CD4-positive, CD25-positive, alpha-beta regulatory T cell (primary cell): ENCODE data around the gene AMPD2. TPM values are rescaled to one million over a fixed set of nuclear protein-coding genes. Genes with fewer than 3 reads are reported as not detected.

ENCODE experiments used
- ATAC-seq, 2 donors: fragments of 150-1000 bp; cut with Tn5 transposase; one replicate each; pipeline ENCODE4 v1.10.0; 2021; ENCODE audit warnings: low read depth in 2 of 2, moderate number of reproducible peaks in 2 of 2, moderate library complexity in 1 of 2
- DNase-seq, 3 donors: peaks; one replicate each; pipeline versions ENCODE4 v3.0.0 to v3.0.0-alpha.2; 2012 to 2022; ENCODE audit warnings: mixed read lengths in 1 of 3
- H3K27ac ChIP-seq: one replicate; pipeline ENCODE4 v1.7.0; 2013; ENCODE audit warnings: mild to moderate bottlenecking, low read length; ENCODE audit not compliant: insufficient read depth, poor library complexity, severe bottlenecking
- H3K27me3 ChIP-seq: one replicate; pipeline ENCODE4 v1.7.0; 2013; ENCODE audit warnings: low read length; ENCODE audit not compliant: control insufficient read depth, insufficient read depth
- H3K36me3 ChIP-seq: one replicate; pipeline ENCODE4 v1.7.0; 2013; ENCODE audit warnings: mild to moderate bottlenecking, low read length, moderate library complexity; ENCODE audit not compliant: control insufficient read depth, insufficient read depth
- H3K4me1 ChIP-seq: 2 replicates; pipeline ENCODE4 v1.7.0; 2013; ENCODE audit warnings: mild to moderate bottlenecking, low read length; ENCODE audit not compliant: insufficient read depth, control insufficient read depth, poor library complexity, severe bottlenecking
- H3K4me3 ChIP-seq: one replicate; pipeline ENCODE4 v1.7.0; 2013; ENCODE audit warnings: low read depth, mild to moderate bottlenecking, low read length, moderate library complexity
- H3K9me3 ChIP-seq, 2 experiments: 1 replicate in 1 of 2; 2 replicates in 1 of 2; pipeline ENCODE4 v1.7.0; 2013; ENCODE audit warnings: low read length in 2 of 2, mild to moderate bottlenecking in 1 of 2, moderate library complexity in 1 of 2; ENCODE audit not compliant: control insufficient read depth in 2 of 2
- H3K27ac Mint-ChIP-seq, 3 donors: one replicate each; pipeline ENCODE4 v1.8.0; 2020 to 2022; ENCODE audit warnings: mild to moderate bottlenecking in 3 of 3, mixed read lengths in 3 of 3, moderate library complexity in 2 of 3
- H3K27me3 Mint-ChIP-seq: one replicate; pipeline ENCODE4 v1.8.0; 2022; ENCODE audit warnings: mild to moderate bottlenecking, mixed read lengths
- H3K36me3 Mint-ChIP-seq: one replicate; pipeline ENCODE4 v1.8.0; 2020; ENCODE audit warnings: mixed read lengths
- H3K4me1 Mint-ChIP-seq, 4 donors: one replicate each; pipeline ENCODE4 v1.8.0; 2020 to 2022; ENCODE audit warnings: mixed read lengths in 4 of 4, mild to moderate bottlenecking in 1 of 4
- H3K4me3 Mint-ChIP-seq, 4 donors: one replicate each; pipeline ENCODE4 v1.8.0; 2020 to 2022; ENCODE audit warnings: mild to moderate bottlenecking in 4 of 4, mixed read lengths in 4 of 4, moderate library complexity in 3 of 4
- H3K9me3 Mint-ChIP-seq, 7 donors: one replicate each; pipeline ENCODE4 v1.8.0; 2020 to 2022; ENCODE audit warnings: mixed read lengths in 7 of 7, mild to moderate bottlenecking in 3 of 7, moderate library complexity in 2 of 7
- polyA plus RNA-seq, 4 donors: library from polyadenylated mRNA; unstranded; fragments of 300-500 nt; fragmentation: Illumina TruSeq; gene quantifications; one replicate each; pipeline ENCODE4 v1.2.3, GENCODE V29; 2021
- total RNA-seq: library from RNA; stranded (reverse); gene quantifications from one replicate; pipeline ENCODE4 v1.2.3, GENCODE V29; 2022

Gene AMPD2
- total and polyA plus RNA-seq, 5 donors from 2014 or later: 23.3 to 203 (median 27.8) TPM

DNA sequence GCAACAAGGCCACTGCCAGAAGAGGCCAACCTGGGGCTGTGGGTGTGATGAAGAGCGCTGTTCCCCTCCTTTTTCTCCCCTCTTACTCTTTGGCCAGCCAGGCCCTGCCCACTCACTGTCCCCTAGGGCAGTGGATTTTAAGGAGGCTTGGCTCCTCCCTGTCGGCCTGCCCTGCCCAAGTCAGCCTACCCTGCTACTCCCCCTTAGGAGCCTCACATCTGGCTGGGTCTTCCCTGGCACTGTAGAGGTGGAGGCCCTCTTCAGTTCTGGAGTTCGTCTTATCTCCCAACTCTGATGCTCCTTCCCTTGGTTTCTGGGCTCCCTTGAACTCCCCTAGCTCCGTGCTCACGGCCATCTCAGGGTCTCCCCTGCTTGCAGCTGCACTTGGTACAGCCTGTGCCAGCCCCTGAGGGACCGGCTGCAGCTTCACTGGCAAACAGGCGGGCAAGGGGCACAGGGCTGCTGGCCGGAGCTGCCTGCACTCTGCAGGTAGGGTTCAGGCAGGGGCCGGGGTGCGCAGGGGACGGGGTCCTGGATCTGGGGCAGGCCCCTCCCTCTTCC lies 4.0 kb downstream of the AMPD2 start:
- peak overlapping the region; percentile 28 for H3K27ac ChIP-seq
- Mint-ChIP-seq H3K4me3 (peak overlapping the region; percentile 48 to 99 (median 80)), H3K4me1 (peaks cover 7 to 59% (median 32%) of the 10 kb centered on the region in 4 donors)

GRCh38 chr1:109624201-109625010 lies 4.8 kb downstream of the AMPD2 start:
- Histone ChIP-seq H3K9me3 (no peaks in the 10 kb centered on the region), H3K4me1 (peaks cover 48% of the 10 kb centered on the region), H3K36me3 (peaks cover 26% of the 10 kb centered on the region), H3K27ac (no peak overlapping the region), H3K27me3 (no peaks in the 10 kb centered on the region), H3K4me3 (no peak overlapping the region)
- peak overlapping the region; percentile 52 to 96 (median 76) for H3K27ac Mint-ChIP-seq
- ATAC-seq: no peak
- no peaks in the 10 kb centered on the region for H3K9me3 Mint-ChIP-seq
- DNase-seq: peak in 1 of 3 donors; percentile 51
- peaks cover 4% of the 10 kb centered on the region for H3K27me3 Mint-ChIP-seq
- peaks cover 1 to 52% (median 25%) of the 10 kb centered on the region in 4 donors for H3K4me1 Mint-ChIP-seq
- peak overlapping the region in 3 of 4 donors; percentile 24 to 58 (median 48) for H3K4me3 Mint-ChIP-seq
- peaks cover 15% of the 10 kb centered on the region for H3K36me3 Mint-ChIP-seq

More for the DNA sequence above, 4.0 kb downstream of the AMPD2 start:
- Histone ChIP-seq H3K4me3 (no peak overlapping the region), H3K36me3 (peaks cover 20% of the 10 kb centered on the region), H3K4me1 (peaks cover 54% of the 10 kb centered on the region), H3K27me3 (no peaks in the 10 kb centered on the region), H3K9me3 (no peaks in the 10 kb centered on the region)
- ATAC-seq (no peak), DNase-seq (no peak)
- no peaks in the 10 kb centered on the region for H3K9me3 Mint-ChIP-seq
- peak overlapping the region; percentile 87 to 96 (median 88) for H3K27ac Mint-ChIP-seq
- peaks cover 4% of the 10 kb centered on the region for H3K27me3 Mint-ChIP-seq
- H3K36me3 Mint-ChIP-seq: peaks cover 16% of the 10 kb centered on the region

DNA sequence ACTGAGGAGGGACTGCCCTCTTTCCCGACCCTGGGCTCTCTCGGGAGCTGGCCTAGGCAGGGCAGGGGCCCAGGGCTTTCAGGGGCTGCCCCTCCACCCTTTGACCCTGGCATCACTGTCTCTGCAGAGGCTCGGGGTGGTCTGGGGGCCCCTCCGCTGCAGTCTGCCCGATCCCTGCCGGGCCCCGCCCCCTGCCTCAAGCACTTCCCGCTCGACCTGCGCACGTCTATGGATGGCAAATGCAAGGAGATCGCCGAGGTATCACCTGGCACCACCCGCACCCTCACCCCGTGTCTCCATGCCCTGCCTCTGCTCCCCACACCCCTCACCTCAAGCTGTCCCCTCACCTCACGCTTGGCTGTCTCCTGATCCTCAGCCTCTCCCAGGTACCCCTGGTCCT lies 5.5 kb downstream of the AMPD2 start:
- peaks cover 20% of the 10 kb centered on the region for H3K36me3 Mint-ChIP-seq
- H3K4me3 ChIP-seq: no peak overlapping the region
- H3K4me1 Mint-ChIP-seq: peaks cover 0 to 46% (median 23%) of the 10 kb centered on the region in 4 donors

GRCh38 chr1:109625601-109626560 lies 6.2 kb downstream of the AMPD2 start:
- Mint-ChIP-seq H3K9me3 (no peaks in the 10 kb centered on the region), H3K4me1 (peaks cover 0 to 45% (median 23%) of the 10 kb centered on the region in 4 donors), H3K4me3 (peak overlapping the region in 3 of 4 donors; percentile 28 to 74 (median 47)), H3K27ac (peak overlapping the region in 2 of 3 donors; percentile 50 to 86), H3K36me3 (peaks cover 20% of the 10 kb centered on the region), H3K27me3 (no peaks in the 10 kb centered on the region)
- DNase-seq (no peak), ATAC-seq (no peak)
- H3K36me3 ChIP-seq: peaks cover 32% of the 10 kb centered on the region
- peaks cover 37% of the 10 kb centered on the region for H3K4me1 ChIP-seq
- H3K27me3 ChIP-seq: no peaks in the 10 kb centered on the region
- no peak overlapping the region for H3K4me3 ChIP-seq
- no peaks in the 10 kb centered on the region for H3K9me3 ChIP-seq
- H3K27ac ChIP-seq: no peak overlapping the region

More for the DNA sequence above, 5.5 kb downstream of the AMPD2 start:
- Mint-ChIP-seq H3K4me3 (peak overlapping the region in 2 of 4 donors; percentile 28 to 47), H3K9me3 (no peaks in the 10 kb centered on the region), H3K27me3 (no peaks in the 10 kb centered on the region), H3K27ac (peak overlapping the region in 1 of 3 donors; percentile 86)
- H3K27me3 ChIP-seq: no peaks in the 10 kb centered on the region
- H3K27ac ChIP-seq: peak overlapping the region; percentile 5
- DNase-seq (no peak), ATAC-seq (no peak)
- peaks cover 29% of the 10 kb centered on the region for H3K36me3 ChIP-seq
- H3K4me1 ChIP-seq: peaks cover 42% of the 10 kb centered on the region
- no peaks in the 10 kb centered on the region for H3K9me3 ChIP-seq

DNA sequence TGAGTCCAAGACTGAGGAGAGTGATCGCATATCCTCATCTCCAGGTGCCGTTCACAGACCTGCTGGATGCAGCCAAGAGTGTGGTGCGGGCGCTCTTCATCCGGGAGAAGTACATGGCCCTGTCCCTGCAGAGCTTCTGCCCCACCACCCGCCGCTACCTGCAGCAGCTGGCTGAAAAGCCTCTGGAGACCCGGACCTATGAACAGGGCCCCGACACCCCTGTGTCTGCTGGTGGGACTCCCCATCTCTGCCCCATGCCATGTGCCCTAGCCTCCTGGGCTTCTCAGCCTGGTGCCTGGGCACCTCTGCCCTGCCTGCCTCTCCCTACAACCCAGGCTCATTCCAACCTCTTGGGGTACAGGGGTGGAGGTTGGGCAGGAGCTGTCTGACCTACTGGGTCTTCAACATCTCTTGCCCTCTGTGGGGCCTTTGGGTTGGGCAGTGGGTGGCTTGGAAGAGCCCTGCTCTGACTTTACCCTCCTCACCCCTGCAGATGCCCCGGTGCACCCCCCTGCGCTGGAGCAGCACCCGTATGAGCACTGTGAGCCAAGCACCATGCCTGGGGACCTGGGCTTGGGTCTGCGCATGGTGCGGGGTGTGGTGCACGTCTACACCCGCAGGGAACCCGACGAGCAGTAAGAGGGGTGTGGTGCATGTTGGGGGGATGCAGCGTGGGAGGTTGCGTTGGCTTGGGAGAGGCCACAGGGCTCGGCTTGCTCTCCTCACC lies 7.2 kb downstream of the AMPD2 start:
- peak in 1 of 2 donors; percentile 8 for ATAC-seq
- peaks cover 29% of the 10 kb centered on the region for H3K4me1 ChIP-seq
- H3K4me3 Mint-ChIP-seq: no peak overlapping the region
- no peak for DNase-seq
- H3K4me3 ChIP-seq: no peak overlapping the region
- no peaks in the 10 kb centered on the region for H3K27me3 Mint-ChIP-seq
- H3K36me3 Mint-ChIP-seq: peaks cover 24% of the 10 kb centered on the region
- peaks cover 41% of the 10 kb centered on the region for H3K36me3 ChIP-seq
- H3K4me1 Mint-ChIP-seq: peaks cover 0 to 39% (median 20%) of the 10 kb centered on the region in 4 donors
- no peaks in the 10 kb centered on the region for H3K27me3 ChIP-seq
- peaks cover 0 to 3% (median 0%) of the 10 kb centered on the region in 7 donors for H3K9me3 Mint-ChIP-seq
- H3K27ac ChIP-seq: no peak overlapping the region
- peak overlapping the region in 1 of 3 donors; percentile 20 for H3K27ac Mint-ChIP-seq
- H3K9me3 ChIP-seq: no peaks in the 10 kb centered on the region

- H3K4me3 ChIP-seq: no peak overlapping the region
- no peak overlapping the region for H3K4me3 Mint-ChIP-seq
- peaks cover 0 to 3% (median 0%) of the 10 kb centered on the region in 7 donors for H3K9me3 Mint-ChIP-seq
- peaks cover 19% of the 10 kb centered on the region for H3K4me1 ChIP-seq
- ATAC-seq (no peak), DNase-seq (no peak)
- peaks cover 41% of the 10 kb centered on the region for H3K36me3 ChIP-seq
- H3K36me3 Mint-ChIP-seq: peaks cover 24% of the 10 kb centered on the region
- peaks cover 0 to 29% (median 10%) of the 10 kb centered on the region in 4 donors for H3K4me1 Mint-ChIP-seq
- peak overlapping the region in 1 of 3 donors; percentile 31 for H3K27ac Mint-ChIP-seq
- H3K9me3 ChIP-seq: no peaks in the 10 kb centered on the region
- no peaks in the 10 kb centered on the region for H3K27me3 Mint-ChIP-seq
- H3K27ac ChIP-seq: no peak overlapping the region
- no peaks in the 10 kb centered on the region for H3K27me3 ChIP-seq
Measured at GRCh38 chr1:109627692-109628399, 8.2 kb downstream of the AMPD2 start.
